Neural crest cell (in vitro differentiated cells): ENCODE measurements around the gene BID. TPM values are rescaled to one million over a fixed set of nuclear protein-coding genes. Genes with fewer than 3 reads are reported as not detected.

Experiments used
- DNase-seq: peaks from one replicate; pipeline ENCODE4 v3.0.0; 2021; ENCODE audit warnings: low read depth, mixed read lengths, low spot score
- H3K27ac Mint-ChIP-seq: one replicate; pipeline ENCODE4 v1.8.0; 2021; ENCODE audit warnings: mild to moderate bottlenecking, mixed read lengths; ENCODE audit not compliant: unreplicated experiment
- H3K27me3 Mint-ChIP-seq: 2 replicates; pipeline ENCODE4 v1.8.0; 2021; ENCODE audit warnings: low read depth, mild to moderate bottlenecking, mixed read lengths
- H3K36me3 Mint-ChIP-seq: 2 replicates; pipeline ENCODE4 v1.8.0; 2021; ENCODE audit warnings: low read depth, mild to moderate bottlenecking, mixed read lengths
- H3K4me1 Mint-ChIP-seq: 2 replicates; pipeline ENCODE4 v1.8.0; 2021; ENCODE audit warnings: mixed read lengths
- H3K4me3 Mint-ChIP-seq: one replicate; pipeline ENCODE4 v1.8.0; 2021; ENCODE audit warnings: mild to moderate bottlenecking, mixed read lengths
- H3K9me3 Mint-ChIP-seq: 2 replicates; pipeline ENCODE4 v1.8.0; 2021; ENCODE audit warnings: mixed read lengths
- total RNA-seq: library from RNA; stranded (reverse); gene quantifications from 2 replicates; pipeline ENCODE4 v1.2.1, GENCODE V29; 2021
- TF ChIP-seq, protein P1 (sequence below): fragments of 200-600 bp; sonication (generic); conservative IDR thresholded peaks from 2 replicates; pipeline ENCODE4 v1.5.0; 2021; ENCODE audit warnings: antibody characterized with exemption, mild to moderate bottlenecking

BID gene
- total RNA-seq, 1 donor from 2014 or later: 26.5 TPM

DNA sequence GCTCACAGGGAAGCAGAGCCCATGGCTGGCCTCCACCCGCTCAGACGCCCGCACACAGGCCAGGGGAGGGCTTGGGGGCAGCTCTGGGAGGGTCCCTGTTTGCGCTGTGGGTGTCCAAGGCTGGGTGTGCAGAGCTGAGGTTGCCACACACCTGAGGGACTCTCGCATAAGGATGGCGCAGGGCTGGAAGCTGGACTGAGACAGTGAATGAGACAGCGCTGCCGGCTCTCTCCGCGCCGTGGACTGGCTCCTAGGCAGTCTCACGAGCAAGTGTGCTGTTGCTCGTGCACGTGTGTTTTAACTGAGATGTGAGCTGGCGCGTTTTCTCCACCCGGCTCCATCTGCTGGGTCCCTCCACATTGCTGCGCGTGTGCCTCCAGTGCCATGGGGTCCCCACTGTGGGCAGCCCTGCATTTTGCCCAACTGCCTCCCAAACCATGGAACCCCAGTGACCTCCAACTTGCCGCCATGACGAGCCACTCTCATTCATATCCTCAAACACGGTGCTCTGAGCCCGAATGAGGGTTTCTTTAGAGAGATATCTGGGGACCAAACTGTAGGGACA is 4.2 kb upstream of the BID start:
- Mint-ChIP-seq H3K27me3 (peaks cover 3% of the 10 kb centered on the region), H3K27ac (no peak overlapping the region), H3K9me3 (no peaks in the 10 kb centered on the region), H3K36me3 (no peaks in the 10 kb centered on the region), H3K4me1 (peaks cover 37% of the 10 kb centered on the region), H3K4me3 (peak overlapping the region; percentile 38)
- DNase-seq: no peak
- TF ChIP-seq, protein P1, sequence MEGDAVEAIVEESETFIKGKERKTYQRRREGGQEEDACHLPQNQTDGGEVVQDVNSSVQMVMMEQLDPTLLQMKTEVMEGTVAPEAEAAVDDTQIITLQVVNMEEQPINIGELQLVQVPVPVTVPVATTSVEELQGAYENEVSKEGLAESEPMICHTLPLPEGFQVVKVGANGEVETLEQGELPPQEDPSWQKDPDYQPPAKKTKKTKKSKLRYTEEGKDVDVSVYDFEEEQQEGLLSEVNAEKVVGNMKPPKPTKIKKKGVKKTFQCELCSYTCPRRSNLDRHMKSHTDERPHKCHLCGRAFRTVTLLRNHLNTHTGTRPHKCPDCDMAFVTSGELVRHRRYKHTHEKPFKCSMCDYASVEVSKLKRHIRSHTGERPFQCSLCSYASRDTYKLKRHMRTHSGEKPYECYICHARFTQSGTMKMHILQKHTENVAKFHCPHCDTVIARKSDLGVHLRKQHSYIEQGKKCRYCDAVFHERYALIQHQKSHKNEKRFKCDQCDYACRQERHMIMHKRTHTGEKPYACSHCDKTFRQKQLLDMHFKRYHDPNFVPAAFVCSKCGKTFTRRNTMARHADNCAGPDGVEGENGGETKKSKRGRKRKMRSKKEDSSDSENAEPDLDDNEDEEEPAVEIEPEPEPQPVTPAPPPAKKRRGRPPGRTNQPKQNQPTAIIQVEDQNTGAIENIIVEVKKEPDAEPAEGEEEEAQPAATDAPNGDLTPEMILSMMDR: no peak

DNA sequence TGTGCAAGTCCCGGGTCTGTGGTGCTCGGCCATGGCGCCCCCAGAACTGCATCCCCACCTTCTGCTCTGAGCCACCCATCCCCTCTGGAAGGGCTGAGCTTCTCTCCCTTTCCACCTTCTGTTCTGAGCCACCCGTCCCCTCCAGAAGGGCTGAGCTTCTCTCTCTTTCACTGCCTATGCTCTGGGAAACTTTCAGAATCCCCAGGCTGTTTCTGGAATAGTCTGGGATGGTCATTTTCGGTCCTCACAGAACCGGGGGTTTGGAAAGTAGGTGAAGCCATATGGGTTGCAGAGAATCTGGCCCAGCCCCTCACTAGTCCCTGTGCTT is 3.4 kb upstream of the BID start:
- Mint-ChIP-seq H3K4me1 (peaks cover 44% of the 10 kb centered on the region), H3K27ac (no peak overlapping the region), H3K27me3 (peaks cover 3% of the 10 kb centered on the region), H3K4me3 (no peak overlapping the region), H3K9me3 (no peaks in the 10 kb centered on the region), H3K36me3 (no peaks in the 10 kb centered on the region)
- TF ChIP-seq, protein P1: no peak
- no peak for DNase-seq

DNA sequence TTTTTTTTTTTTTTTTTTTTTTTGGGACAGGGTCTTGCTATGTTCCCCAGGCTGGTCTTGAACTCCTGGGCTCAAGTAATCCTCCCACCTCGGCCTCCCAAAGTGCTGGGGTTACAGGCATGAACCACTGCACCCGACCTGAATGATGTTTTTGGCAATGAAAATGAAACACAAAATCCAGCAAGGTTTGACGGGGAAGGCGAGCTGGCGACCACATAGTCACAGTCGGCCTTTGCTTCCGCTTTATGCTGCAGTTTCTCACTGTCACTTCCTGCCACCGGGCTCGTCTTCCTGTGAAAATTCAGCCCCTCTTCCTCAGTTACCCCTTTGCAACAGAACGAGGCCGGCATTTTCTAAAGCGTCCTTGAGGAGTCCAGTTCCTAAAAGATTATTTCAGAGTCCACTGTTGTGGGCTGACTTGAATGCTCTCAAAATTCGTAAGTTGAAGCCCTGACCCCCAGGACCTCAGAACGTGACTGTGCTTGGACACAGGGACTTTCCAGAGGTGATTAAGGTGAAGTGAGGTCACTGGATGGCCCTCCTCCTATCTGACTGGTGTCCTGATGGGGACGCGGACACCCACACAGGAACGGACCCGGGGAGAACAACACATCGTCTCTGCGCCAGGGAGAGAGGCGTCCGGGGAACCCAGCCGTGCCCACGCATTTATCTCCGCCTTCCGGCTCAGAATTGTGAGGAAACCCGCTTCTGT is 2.9 kb upstream of the BID start:
- H3K27ac Mint-ChIP-seq: no peak overlapping the region
- TF ChIP-seq, protein P1: no peak
- peaks cover 3% of the 10 kb centered on the region for H3K27me3 Mint-ChIP-seq

DNA sequence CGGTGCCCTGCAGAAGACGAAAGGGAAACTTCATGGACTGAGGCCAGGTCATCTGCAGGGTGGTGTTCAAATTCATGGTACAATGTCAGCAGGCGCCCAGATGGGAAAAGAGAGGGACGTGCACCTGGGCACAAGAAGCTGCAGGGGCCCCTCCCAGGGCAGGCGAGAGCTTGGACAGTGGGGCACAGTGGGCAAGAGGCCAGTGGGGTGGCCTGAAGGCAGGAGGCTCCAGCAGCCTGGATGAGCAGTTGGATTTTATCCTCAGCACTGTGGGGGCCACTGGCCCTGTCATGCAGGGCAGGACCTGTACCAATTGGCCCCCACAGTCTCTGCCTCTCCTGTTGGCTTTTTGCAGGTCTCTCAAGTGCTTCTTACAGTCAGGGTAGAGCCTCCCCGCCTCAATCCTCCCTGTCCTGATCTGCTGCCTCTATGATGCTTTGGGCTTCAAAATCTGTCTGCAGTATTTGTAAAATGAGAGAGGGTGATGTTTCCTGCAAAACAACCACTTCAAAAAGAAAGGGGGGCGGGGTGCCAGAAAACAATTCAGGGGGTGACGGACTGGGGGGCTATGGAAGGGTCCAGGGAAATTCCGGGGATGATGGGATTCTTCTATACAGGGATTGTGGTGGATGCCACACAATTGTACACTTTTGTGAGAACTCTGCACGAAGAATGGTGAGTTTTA is 1.7 kb upstream of the BID start:
- Mint-ChIP-seq H3K4me1 (peaks cover 51% of the 10 kb centered on the region), H3K27ac (no peak overlapping the region), H3K4me3 (peak overlapping the region; percentile 67), H3K36me3 (no peaks in the 10 kb centered on the region), H3K27me3 (peaks cover 3% of the 10 kb centered on the region), H3K9me3 (no peaks in the 10 kb centered on the region)
- no peak for DNase-seq
- TF ChIP-seq, protein P1: no peak

More for the DNA sequence above, 2.9 kb upstream of the BID start:
- no peak for DNase-seq
- Mint-ChIP-seq H3K4me3 (no peak overlapping the region), H3K9me3 (no peaks in the 10 kb centered on the region), H3K4me1 (peaks cover 49% of the 10 kb centered on the region), H3K36me3 (no peaks in the 10 kb centered on the region)

DNA sequence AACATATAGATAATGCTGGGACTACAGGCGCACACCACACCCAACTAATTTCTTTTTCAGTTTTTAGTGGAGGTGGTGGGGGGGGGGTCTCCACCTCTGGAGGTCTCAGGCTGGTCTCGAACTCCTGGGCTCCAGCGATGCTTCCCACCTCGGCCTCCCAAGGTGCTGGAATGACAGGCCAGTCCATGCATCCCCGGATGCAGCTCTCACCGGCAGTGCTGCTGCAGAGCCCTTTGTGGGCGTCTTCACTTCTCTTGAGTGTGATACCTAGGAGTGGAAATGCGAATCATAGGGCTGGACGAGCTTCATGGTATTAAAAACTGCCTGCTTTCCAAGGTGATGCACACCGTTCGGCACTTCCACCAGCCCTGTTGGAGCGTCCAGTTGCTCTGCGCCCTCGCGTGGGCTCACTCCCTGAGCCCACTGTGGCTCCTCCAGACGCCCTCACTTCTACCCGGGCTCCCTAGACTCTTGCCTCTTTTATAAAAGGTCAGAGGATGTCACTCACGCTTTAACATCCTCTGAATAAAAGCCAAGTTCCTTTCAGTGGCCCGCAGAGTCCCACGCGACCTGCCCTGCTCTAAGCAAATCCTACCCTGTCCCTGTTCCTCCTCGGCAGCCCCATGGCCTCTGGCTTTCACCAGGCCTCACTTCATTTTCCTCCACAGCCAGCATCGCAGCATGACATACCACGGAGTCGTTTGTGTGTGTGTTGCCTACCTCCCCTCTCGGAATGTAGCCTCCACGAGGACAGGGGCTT is 837 bp upstream of the BID start:
- H3K36me3 Mint-ChIP-seq: no peaks in the 10 kb centered on the region
- peak overlapping the region; percentile 67 for H3K4me3 Mint-ChIP-seq
- H3K27ac Mint-ChIP-seq: peak overlapping the region; percentile 29
- H3K9me3 Mint-ChIP-seq: no peaks in the 10 kb centered on the region
- no peak for DNase-seq
- TF ChIP-seq, protein P1: no peak
- H3K4me1 Mint-ChIP-seq: peaks cover 48% of the 10 kb centered on the region
- H3K27me3 Mint-ChIP-seq: peaks cover 3% of the 10 kb centered on the region
